ENCODE measurements around the gene TUFT1.

GRCh38 chr1:151618470-151618869 lies 78.4 kb downstream of the TUFT1 start:
- TF ChIP-seq CTCF (IDR thresholded peaks at IDR 0.05; ENCODE audit: poor library complexity): no peak
- TF ChIP-seq EZH2 (IDR thresholded peaks at IDR 0.05; ENCODE audit: borderline replicate concordance): no peak
